Gastroesophageal sphincter (tissue), 3 donors: Measurements from ENCODE around the gene SLC39A1.

Experiments
- CTCF ChIP-seq, 4 experiments: fragments of 200-600 bp in 2 of 4; fragments of 450-650 bp in 2 of 4; sonication (generic) in 1 of 4; IDR thresholded peaks; one replicate each; pipeline ENCODE4 v1.5.1; 2017 to 2019; ENCODE audit warnings: antibody characterized with exemption in 4 of 4, mild to moderate bottlenecking in 2 of 4, moderate library complexity in 2 of 4
- EP300 ChIP-seq: sonication (generic); formaldehyde crosslinking; IDR thresholded peaks from one replicate; pipeline ENCODE4 v1.6.1; 2017; ENCODE audit warnings: antibody characterized with exemption, mild to moderate bottlenecking
- POLR2A ChIP-seq, 2 donors: fragments of 450-650 bp; IDR thresholded peaks; one replicate each; pipeline ENCODE4 v1.6.1; 2017; ENCODE audit warnings: antibody characterized with exemption in 2 of 2, mild to moderate bottlenecking in 2 of 2, moderate library complexity in 1 of 2
- POLR2AphosphoS5 ChIP-seq: sonication (generic); formaldehyde crosslinking; IDR thresholded peaks from one replicate; pipeline ENCODE4 v1.6.1; 2017; ENCODE audit warnings: antibody characterized with exemption

GRCh38 chr1:153922076-153922971 lies 41.0 kb downstream of the SLC39A1 start:
- peak in 1 of 2 donors; percentile 50 for TF ChIP-seq POLR2A (IDR thresholded peaks at IDR 0.05)
- peak in 1 of 4 experiments; percentile 40 for TF ChIP-seq CTCF (IDR thresholded peaks at IDR 0.05)
- peak; percentile 54 for TF ChIP-seq POLR2AphosphoS5
- no peak for TF ChIP-seq EP300
